Non-pigmented ciliary epithelial cell (primary cell): ENCODE results near the gene MRPS27.

ENCODE experiments used
- DNase-seq: peaks from one replicate; pipeline ENCODE4 v3.0.0-alpha.2; 2010; ENCODE audit warnings: low read depth

The MRPS27 gene

DNA sequence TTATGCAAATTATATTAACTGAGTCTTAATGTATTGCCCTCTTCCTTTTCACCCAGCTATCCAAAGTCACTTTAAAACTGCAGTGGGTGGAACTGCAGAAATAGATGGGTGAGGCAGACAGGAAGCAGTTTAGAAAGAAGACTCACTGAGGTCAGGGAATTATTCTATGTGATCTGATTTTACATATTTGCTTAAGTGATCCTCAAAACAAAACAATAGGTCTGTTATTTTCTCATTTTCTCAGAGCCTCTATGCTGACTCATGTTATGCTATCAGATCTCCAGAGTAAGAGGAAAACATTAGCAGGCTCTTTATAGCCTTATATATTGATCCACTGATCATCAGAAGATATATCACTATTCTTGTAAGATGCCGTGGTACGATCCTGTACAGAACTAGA is 63.5 kb downstream of the MRPS27 start:
- DNase-seq = no peak

DNA sequence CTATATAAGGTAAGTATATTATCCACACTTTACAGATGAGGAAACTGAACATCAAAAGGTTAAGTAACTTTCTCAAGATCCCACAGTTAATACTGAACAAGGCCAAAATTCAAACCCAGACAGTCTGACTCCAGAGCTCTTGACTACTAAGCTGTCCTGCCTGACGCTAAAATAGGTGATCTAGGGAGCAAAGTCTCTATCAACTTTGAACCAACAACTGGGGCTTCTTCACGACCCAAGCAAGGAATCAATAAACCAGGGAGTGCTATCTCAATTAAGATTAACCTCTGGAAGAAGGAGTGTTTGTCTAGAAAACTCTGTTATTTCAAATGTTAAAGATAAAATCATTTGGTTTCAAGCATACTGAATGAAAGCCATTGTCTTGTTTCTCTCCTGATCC is 64.4 kb downstream of the MRPS27 start:
- no peak for DNase-seq

GRCh38 chr5:72255237-72255636 is 64.8 kb downstream of the MRPS27 start:
- DNase-seq = no peak

DNA sequence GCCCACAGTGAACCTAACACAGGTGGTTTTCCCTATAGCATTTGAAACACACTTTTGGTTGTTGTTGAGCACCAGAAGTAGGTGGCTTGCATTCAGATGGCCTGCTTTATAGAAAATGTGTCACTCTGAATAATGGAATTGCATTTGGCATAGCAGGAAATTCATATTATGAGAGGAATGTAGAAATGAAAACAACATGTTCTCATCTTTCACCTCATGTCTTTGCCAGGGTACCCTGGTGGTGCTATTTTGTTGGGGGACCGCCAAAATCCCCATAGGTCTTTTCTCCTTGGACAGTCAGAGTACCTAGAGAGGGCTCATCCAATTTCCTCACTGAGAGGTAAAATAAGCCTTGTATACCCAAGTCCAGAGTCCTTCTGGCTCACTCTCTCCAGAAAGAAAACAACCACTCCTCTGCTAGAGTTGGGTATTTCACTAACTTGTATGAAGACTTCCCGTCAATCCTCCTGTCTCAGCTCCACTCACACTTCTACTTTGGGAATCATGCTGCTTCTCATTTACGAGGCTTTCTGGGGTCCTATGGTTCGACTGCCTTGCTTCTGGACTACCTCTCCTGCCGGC is 67.4 kb downstream of the MRPS27 start:
- no peak for DNase-seq

DNA sequence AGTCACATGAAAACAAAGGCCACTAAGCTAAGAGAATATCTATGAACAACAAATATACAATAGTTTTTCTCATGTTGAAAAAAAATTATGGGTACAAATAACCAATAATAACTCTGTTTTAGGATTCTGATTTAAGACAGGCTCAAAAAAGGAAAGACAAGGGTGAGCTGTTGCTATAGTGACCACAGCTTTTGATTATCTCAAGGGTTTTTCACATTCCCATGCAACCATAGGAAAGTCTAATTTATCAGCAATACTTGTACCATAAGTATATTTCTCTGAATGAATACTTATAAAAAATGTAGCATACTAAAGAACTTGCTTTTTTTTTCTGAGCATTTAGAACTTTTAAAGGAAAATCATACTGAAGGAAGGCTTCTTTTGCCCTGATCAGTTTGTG is 68.0 kb downstream of the MRPS27 start:
- no peak for DNase-seq

DNA sequence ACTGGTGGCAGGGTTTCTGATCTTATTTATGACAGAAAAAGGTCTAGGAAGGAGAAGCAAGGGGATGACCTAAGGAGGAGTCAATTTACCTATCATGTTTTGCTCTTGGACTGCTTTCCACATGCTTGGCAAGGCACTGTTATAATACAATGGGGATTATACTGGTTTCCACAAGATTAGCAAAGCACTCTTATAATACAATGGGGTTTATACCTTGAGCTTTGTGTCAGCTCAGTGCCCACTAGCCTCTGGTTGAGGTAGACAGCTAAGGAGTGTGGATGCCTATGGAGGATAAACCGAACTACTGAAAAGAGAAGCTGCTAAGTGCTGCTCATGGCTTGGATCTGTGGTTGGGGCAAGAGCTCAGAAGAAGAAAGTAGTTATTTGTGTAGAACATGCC is 68.7 kb downstream of the MRPS27 start:
- DNase-seq = no peak

DNA sequence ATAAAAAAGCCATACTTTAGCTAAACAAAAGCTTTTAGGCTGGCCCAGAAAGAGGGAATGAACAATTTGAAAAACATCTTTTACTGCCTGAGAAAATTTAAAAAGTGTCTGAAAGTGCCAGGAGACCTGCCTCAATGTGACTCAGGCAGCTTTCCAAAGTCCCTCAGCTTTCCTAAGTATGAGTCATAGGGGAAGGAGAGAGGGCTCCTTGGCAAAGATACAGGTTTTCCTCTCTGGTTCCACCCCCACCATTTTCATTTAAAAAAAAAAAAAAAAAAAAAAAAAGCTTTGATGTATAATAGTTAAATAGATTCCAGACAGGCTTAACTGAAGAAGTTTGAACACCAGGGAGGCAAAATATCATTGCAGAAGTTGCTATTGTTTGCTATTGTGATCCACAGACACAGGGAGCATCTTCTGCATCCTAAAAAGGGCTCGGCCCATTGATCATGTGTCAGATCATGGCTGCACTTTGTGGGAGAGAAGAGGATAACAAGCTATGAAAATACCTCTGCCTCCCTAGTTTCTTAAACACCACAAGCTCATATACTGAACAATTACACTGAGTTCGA is 71.5 kb downstream of the MRPS27 start:
- no peak for DNase-seq

DNA sequence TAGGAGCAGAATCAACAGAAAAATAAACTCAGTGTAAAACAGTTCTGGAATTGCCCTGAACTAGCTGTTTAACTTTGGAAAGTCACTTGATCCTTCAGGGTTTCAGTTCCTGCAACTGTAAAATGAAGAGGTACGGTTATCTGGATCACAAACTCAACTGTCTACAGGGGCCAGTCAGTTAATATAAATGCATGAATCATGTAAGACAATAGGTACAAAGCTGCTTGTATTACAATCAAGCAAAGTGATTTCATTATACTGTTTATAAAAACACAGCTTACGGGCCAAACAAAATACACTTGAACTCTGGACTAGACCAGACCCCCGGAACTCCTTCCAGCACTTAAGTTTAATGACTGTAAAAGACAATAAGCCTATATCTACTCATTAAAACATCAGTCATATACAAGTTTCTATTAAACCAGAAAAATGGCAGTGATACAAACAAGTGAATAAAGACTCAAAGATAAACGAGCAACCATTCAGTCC is 73.0 kb downstream of the MRPS27 start:
- DNase-seq = no peak

- DNase-seq = no peak
Observed at GRCh38 chr5:72245951-72246532, 74.0 kb downstream of the MRPS27 start.

- DNase-seq = no peak
Observed at GRCh38 chr5:72245546-72245945, 74.5 kb downstream of the MRPS27 start.

DNA sequence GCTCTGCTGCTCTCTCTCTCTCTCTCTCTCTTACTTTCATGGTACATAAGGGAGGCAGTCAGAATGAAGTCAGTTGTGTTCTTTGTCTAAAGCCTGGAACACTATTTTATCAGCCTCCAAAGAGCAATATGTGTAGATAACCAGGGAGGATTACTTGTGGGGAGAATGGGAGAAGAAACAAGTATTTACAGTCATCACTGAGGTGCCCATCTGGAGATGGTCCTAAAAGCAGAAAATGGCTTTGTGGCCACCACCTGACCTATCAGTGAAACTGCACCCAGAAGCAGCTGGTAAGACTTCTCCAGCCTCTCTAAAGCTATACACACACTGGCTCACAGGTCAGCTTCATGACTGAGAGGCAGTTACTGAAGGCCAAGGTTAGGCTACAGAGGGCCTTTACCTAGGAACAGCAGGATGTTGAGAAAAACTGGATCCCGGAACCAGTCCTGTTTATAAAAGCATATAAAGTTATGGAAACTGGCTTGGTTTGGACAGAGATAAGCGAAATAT is 75.1 kb downstream of the MRPS27 start:
- DNase-seq = no peak

DNA sequence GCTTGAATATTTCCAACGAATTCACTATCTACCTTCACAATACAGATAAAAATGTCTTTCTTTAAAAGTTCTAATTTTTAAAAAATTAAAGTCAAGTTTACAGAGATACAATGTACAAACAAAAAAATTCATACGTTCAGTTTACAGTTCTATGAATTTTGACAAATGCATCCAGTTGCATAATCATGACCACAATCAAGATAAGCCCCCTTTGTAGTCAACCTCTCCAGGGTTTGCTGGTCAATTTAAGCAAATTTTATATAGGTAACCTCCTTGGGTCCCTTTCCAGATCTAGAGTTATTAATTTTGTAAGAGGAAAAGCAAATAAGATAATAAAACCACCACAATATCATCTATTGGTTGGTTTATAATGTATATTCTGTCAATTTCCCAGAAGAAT is 76.3 kb downstream of the MRPS27 start:
- DNase-seq = no peak

DNA sequence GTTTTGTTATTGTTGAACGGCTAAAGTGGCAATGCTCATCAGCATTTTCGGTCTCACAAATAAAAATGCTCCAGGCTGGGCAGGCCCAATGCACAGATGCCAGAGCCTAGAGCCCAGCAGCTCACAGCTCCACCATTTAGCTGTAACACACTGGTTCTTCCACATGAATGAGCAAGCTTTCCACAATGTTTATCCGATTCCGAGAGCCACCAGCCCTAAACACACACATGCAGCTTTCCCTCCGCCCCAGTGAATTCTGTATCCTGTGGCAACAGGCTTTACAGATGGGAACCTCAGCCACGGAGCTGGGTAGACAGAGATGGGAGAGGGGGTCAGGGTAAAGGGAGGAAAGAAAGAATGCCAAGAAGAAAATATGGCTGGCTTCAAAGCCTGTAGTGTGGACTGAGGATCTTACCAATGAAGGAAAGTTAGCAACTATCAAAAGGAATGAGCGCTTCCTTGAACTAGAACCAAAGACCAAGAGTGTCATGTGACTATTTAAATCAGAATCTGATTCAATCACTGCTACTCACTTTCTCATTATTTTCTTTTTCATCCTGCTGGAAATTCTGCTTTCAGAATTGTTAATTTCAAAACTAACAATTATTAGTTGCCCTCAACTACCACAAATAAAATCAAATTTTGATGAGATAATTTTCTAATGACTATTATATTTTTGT is 77.1 kb downstream of the MRPS27 start:
- DNase-seq = no peak

- no peak for DNase-seq
Observed at GRCh38 chr5:72241346-72242003, 78.6 kb downstream of the MRPS27 start.

GRCh38 chr5:72238712-72239445 is 81.2 kb downstream of the MRPS27 start:
- no peak for DNase-seq

DNA sequence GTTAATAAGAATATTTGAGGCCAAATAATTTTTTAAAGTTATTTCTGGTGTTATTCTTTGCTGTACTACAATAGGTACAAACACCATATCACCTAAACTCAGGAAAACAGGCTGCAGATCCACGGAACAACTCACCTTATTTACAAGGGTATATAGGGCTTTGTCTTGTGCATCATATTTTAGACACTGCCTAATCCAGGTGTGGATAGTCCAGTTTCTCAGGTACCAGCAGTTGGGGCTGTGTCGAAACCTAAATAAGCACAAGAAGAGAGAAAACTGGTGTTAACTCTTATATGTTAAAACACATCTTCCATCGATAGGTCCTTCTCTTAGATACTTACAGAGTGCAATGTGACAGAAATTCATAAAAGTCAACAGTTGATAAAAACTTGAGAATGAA is 82.2 kb downstream of the MRPS27 start:
- DNase-seq = no peak

DNA sequence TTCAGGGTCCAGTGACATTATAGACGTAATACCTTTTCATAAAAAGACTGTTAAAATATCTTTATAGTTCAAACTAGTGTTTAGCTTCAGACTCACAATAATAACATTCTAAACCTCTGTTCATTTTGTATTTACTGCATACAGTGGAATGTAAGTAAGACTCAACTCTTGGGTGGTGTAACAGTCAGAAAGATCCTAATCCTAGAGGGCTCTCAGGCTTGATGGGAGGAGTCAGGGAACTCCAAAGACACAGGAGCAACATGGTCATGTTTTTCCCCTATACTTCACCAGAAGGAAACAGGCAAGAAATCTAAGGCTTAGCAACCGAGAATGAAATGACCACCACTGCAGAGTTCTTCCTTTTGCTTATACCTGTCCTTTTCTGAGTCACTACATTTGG is 82.6 kb downstream of the MRPS27 start:
- DNase-seq = no peak

DNA sequence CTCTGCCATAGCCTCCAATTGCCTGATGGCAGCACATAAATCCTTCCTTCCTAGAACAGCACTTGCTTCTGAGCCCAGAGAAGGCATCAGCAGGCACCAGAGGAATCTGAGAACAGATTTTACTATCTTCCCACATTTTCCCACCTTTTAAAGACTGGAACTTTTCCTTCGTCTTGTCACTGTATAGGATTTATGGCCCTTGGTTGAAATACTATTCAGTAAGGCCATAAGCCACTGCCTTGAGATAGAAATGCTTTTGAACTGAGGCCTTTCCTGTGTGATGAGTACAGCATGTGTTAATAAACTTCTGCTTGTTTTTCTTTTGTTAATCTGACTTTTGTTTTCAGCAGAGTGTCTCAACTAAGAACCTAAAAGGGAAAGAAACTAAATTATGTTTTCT is 84.3 kb downstream of the MRPS27 start:
- no peak for DNase-seq

DNA sequence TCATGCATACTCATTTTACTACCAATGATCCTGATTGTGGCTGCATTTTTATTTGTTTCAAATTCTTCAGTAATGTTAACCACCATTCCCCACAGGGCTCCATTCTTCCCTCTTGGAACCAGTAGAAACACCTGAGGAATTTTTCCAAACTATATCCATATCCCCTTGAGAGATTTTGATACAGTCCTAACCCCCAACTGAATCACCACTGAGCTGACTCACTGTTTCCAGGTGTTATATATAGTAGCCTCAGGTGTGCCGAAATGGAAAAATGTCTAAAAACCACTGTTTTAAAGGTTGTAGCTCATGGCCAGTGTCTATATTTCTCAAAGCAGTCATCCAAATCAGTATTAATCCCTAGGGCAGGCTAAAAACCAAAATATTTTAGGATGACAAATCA is 85.2 kb downstream of the MRPS27 start:
- no peak for DNase-seq

GRCh38 chr5:72234265-72234700 is 85.8 kb downstream of the MRPS27 start:
- no peak for DNase-seq

GRCh38 chr5:72233835-72234234 is 86.2 kb downstream of the MRPS27 start:
- DNase-seq = no peak

DNA sequence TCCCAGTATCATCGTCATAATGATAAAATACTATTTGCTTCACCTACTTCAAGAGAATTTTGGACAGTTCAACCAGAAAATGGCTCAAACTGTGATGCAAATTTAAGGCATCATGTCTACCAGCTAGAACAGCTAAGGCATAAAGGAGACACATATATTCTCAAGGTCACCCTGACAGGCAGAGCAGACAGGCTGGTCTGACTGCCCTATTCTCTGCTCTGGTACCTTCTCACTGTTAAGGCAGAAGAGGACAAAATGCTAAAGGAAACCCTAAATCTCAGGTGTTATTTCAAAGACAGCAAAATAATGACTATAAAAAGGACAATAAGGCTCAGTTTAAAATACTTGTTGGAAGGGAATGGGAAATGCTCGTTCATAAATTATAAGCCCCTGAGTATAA is 87.2 kb downstream of the MRPS27 start:
- no peak for DNase-seq
